ENCODE data around the gene PXDN. TPM values are rescaled to one million over a fixed set of nuclear protein-coding genes. Genes with fewer than 3 reads are reported as not detected.
A peak's percentile ranks its signal among the peaks of the same experiment; 100 is the strongest.

The PXDN gene
- total and polyA plus RNA-seq, 7 donors, result 4.1 to 15.4 (median 9.4) TPM

DNA sequence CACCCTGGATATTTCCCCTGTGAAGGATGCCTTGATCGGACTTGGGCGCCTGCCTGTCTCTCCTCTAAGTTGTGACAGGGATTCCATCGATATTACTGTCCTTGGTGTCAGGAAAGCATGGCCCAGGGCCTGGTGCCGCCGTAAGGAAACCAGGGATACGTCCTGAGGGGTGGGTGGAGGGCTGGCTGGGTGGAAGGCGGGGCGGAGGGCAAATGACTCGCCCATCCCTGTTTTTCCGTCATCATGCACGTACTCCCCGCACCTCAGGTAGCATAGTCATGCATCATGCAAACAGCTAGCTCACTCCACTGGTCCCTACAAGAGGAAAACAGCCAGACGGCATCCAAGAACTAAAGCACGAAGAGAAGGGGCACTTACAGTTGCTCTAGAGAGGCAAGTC is 57.1 kb downstream of the PXDN start:
- TF ChIP-seq, protein P1, sequence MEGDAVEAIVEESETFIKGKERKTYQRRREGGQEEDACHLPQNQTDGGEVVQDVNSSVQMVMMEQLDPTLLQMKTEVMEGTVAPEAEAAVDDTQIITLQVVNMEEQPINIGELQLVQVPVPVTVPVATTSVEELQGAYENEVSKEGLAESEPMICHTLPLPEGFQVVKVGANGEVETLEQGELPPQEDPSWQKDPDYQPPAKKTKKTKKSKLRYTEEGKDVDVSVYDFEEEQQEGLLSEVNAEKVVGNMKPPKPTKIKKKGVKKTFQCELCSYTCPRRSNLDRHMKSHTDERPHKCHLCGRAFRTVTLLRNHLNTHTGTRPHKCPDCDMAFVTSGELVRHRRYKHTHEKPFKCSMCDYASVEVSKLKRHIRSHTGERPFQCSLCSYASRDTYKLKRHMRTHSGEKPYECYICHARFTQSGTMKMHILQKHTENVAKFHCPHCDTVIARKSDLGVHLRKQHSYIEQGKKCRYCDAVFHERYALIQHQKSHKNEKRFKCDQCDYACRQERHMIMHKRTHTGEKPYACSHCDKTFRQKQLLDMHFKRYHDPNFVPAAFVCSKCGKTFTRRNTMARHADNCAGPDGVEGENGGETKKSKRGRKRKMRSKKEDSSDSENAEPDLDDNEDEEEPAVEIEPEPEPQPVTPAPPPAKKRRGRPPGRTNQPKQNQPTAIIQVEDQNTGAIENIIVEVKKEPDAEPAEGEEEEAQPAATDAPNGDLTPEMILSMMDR (IDR thresholded peaks at IDR 0.05), result no peak
- H3K27me3 ChIP-seq (ENCODE audit: insufficient read depth in 3 of 3, low read length in 2 of 3), result peaks cover 0 to 9% (median 3%) of the 10 kb centered on the region in 3 donors
- ATAC-seq (no peak), DNase-seq (no peak)
- 60 to 73% (median 63%) methylated on average over 14 of the region's 14 CpGs for WGBS, 3 donors
- H3K9me3 ChIP-seq, result no peaks in the 10 kb centered on the region
- no peaks in the 10 kb centered on the region for H3K36me3 ChIP-seq (ENCODE audit: insufficient read depth in 1 of 2, low read depth in 1 of 2)
- no peak overlapping the region for H3K27ac ChIP-seq
- peaks cover 3% of the 10 kb centered on the region for H3K4me1 ChIP-seq
- intact Hi-C loops (cut with DNase I), result no loop called here
- H3K4me3 ChIP-seq, result no peak overlapping the region

DNA sequence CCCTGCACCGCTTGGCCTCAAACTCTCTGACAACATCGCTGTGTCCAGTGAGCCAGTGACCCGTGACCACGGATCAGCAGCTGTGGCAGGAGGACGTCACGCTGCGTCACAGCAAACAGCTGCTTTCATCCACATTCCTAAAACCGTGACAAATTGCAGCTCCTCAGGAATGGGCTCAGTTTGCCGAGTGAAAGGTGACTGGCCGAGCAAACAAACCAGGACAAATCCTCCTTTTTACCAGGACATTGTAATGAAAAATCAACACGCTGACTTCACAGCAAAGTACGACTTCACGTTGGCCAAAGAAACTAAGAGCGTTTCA is 57.6 kb downstream of the PXDN start:
- H3K9me3 ChIP-seq, result no peaks in the 10 kb centered on the region
- no peaks in the 10 kb centered on the region for H3K36me3 ChIP-seq (ENCODE audit: insufficient read depth in 1 of 2, low read depth in 1 of 2)
- WGBS, 3 donors, result 25 to 43% (median 30%) methylated on average over 14 of the region's 14 CpGs
- intact Hi-C loops (cut with DNase I), result no loop called here
- peak; percentile 50 to 82 for DNase-seq
- peaks cover 0 to 9% (median 3%) of the 10 kb centered on the region in 3 donors for H3K27me3 ChIP-seq (ENCODE audit: insufficient read depth in 3 of 3, low read length in 2 of 3)
- TF ChIP-seq, protein P1 (IDR thresholded peaks at IDR 0.05), result no peak
- peak; percentile 34 to 81 (median 70) for ATAC-seq
- peaks cover 3% of the 10 kb centered on the region for H3K4me1 ChIP-seq
- H3K27ac ChIP-seq, result no peak overlapping the region
- H3K4me3 ChIP-seq, result no peak overlapping the region

DNA sequence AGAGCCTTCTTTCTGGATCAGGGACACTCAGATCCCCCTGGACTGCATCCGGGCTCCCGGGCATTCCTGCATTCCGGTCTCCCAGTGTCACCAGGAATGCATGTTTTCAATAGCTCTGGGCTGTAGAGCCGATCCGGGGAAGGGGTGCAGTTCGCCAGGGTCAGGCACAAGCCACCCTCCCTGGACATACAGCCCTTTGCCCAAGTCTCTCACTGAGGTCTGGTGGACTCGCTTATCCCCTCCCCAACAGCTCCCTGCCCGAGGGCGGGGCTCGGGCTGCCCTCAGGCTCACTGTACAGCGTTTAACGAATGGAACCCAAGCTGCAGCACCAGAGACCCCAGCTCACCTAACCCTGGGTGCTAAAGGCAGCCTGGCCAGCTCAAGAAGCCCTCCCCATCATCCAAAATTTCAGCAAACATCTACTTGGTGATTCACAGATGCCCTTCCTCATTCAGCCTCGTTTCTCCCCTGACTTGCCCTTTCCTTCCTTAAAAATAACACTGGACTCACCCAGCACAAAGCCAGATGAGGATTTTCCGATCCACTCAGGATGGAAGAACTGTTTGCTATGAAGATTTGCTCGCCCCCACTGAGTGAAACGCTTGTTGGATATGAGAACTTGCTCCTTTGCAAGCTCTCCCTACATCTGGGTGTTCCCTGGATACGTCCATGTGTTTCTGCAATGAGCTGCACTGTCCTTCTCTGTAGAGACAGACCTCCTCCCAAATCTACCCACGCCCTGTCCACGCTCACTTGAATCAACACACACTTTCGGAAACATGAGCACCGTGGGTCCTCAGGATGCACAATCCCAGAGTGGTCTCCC is 58.1 kb downstream of the PXDN start:
- peak overlapping the region; percentile 23 for H3K27ac ChIP-seq

DNA sequence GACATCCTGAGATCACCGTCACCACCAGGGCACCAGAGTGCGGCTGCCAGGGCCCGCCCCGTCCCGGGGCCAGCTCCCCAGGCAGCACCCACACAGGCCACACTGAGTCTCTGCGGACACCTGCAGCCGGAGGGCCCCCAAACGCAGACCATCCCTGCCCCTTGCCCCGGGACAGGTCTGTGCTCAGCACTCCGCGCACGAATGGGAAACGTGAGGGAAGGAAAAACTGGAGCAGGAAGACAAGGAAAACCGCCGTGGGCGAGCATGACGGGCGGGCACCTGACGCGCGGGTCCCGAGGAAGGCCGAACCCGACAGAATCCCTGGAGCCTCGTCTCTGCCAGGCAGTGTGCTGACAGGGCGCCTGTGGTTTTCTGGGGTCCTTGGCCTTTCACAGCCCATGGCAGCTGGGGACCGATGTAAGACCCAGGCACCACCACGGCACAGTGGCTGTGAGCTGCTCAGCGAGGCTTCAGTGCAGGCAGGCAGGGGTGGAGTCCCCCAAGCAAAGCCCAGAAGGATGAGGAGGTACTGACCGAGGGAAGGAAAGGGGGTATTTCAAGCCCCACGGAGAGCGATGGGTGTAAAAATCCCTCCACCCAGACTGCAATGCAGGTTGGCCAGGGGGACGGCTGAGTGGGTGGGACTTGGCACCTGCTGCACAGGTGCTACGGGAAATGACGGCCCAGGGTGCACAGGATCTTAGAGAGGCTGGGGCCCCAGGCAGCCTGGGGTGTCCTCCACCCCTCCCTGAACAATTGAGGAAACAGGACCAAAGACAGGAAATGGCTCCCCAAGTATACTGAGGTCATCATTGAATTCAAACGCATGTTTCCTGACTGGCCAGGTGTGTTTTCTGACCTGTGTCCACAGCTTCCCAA is 59.0 kb downstream of the PXDN start:
- Histone ChIP-seq H3K4me3 (no peak overlapping the region), H3K27ac (no peak overlapping the region), H3K36me3 (ENCODE audit: insufficient read depth in 1 of 2, low read depth in 1 of 2) (no peaks in the 10 kb centered on the region), H3K4me1 (peaks cover 3% of the 10 kb centered on the region), H3K9me3 (no peaks in the 10 kb centered on the region), H3K27me3 (ENCODE audit: insufficient read depth in 3 of 3, low read length in 2 of 3) (peaks cover 0 to 9% (median 3%) of the 10 kb centered on the region in 3 donors)
- 79 to 86% (median 82%) methylated on average over 36 of the region's 36 CpGs for WGBS, 3 donors
- DNase-seq, result peak in 1 of 2 donors; percentile 48
- no peak for ATAC-seq
- TF ChIP-seq, protein P1 (IDR thresholded peaks at IDR 0.05), result no peak
- intact Hi-C loops (cut with DNase I), result no loop called here

More for the DNA sequence above, 58.1 kb downstream of the PXDN start:
- intact Hi-C loops (cut with DNase I), result no loop called here
- ATAC-seq, result no peak
- Histone ChIP-seq H3K36me3 (ENCODE audit: insufficient read depth in 1 of 2, low read depth in 1 of 2) (no peaks in the 10 kb centered on the region), H3K27me3 (ENCODE audit: insufficient read depth in 3 of 3, low read length in 2 of 3) (peaks cover 0 to 9% (median 3%) of the 10 kb centered on the region in 3 donors), H3K4me3 (no peak overlapping the region), H3K9me3 (no peaks in the 10 kb centered on the region), H3K4me1 (peaks cover 3% of the 10 kb centered on the region)
- WGBS, 3 donors, result 33 to 41% (median 34%) methylated on average over 21 of the region's 21 CpGs
- no peak for DNase-seq
- TF ChIP-seq, protein P1 (IDR thresholded peaks at IDR 0.05), result no peak
